AG09319 (cell line): ENCODE data around the gene ACBD3.

ENCODE experiments used
- DNase-seq: peaks from one replicate; pipeline ENCODE4 v3.0.0-alpha.2; 2010; ENCODE audit warnings: low read depth; ENCODE audit errors: extremely low read depth
- CTCF ChIP-seq: IDR thresholded peaks from 2 replicates; pipeline ENCODE4 v1.5.1; 2011; ENCODE audit warnings: low read depth, mild to moderate bottlenecking, inconsistent platforms, low read length, moderate library complexity

The ACBD3 gene

GRCh38 chr1:226121049-226121586 lies 65.4 kb downstream of the ACBD3 start:
- DNase-seq = no peak
- no peak for TF ChIP-seq CTCF

GRCh38 chr1:226120398-226120797 lies 66.1 kb downstream of the ACBD3 start:
- TF ChIP-seq CTCF = no peak
- no peak for DNase-seq

- no peak for TF ChIP-seq CTCF
- no peak for DNase-seq
Observed at GRCh38 chr1:226119169-226119568, 67.4 kb downstream of the ACBD3 start.

- no peak for TF ChIP-seq CTCF
- DNase-seq = no peak
Observed at GRCh38 chr1:226118357-226118756, 68.2 kb downstream of the ACBD3 start.

GRCh38 chr1:226117330-226117729 lies 69.2 kb downstream of the ACBD3 start:
- TF ChIP-seq CTCF = no peak
- no peak for DNase-seq

GRCh38 chr1:226116673-226117072 lies 69.9 kb downstream of the ACBD3 start:
- TF ChIP-seq CTCF = no peak
- no peak for DNase-seq

- TF ChIP-seq CTCF = no peak
- no peak for DNase-seq
Observed at GRCh38 chr1:226112626-226113025, 73.9 kb downstream of the ACBD3 start.
